ENCODE measurements around the gene WRAP73. TPM values are rescaled to one million over a fixed set of nuclear protein-coding genes. Genes with fewer than 3 reads are reported as not detected.

The WRAP73 gene
- polyA plus RNA-seq, 2 donors: 13.6 to 16.4 TPM

DNA sequence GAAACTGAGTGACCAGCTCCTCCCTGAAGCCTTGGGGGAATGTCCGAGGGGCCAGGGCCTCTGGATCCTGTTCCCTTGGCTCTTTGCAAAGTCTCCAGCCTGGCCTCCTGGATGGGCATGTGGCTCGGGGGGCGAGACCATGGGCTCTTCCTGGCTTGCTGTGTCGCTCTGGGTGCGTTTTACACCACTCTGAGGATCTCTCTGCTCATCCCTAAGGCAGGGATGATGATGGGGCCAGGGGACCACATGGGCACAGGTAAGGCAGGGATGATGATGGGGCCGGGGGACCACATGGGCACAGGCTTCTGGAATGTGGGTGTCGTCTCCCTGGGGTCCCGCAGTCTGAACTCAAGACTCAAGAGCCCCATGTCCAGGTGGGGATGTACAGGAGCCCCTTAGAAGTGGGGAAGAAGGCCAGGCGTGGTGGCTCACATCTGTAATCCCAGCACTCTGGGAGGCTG is 20.1 kb upstream of the WRAP73 start:
- Histone ChIP-seq H3K27me3 (ENCODE audit: control insufficient read depth in 1 of 2, insufficient read depth in 2 of 2, low read length in 2 of 2) (no peaks in the 10 kb centered on the region), H3K36me3 (ENCODE audit: control insufficient read depth in 2 of 2, insufficient read depth in 2 of 2, low read length in 1 of 2) (no peaks in the 10 kb centered on the region), H3K4me1 (ENCODE audit: control insufficient read depth in 2 of 2, insufficient read depth in 2 of 2, low read length in 1 of 2) (peaks cover 5 to 22% of the 10 kb centered on the region in 2 donors), H3K9me3 (ENCODE audit: control insufficient read depth in 2 of 2, insufficient read depth in 1 of 2, low read depth in 1 of 2, low read length in 1 of 2) (no peaks in the 10 kb centered on the region), H3K27ac (ENCODE audit: low read depth in 2 of 2, low read length in 1 of 2) (no peak overlapping the region), H3K4me3 (ENCODE audit: low read depth in 1 of 2, low read length in 2 of 2) (no peak overlapping the region)
- WGBS, 2 donors: 87 to 94% methylated on average over 9 of the region's 9 CpGs

DNA sequence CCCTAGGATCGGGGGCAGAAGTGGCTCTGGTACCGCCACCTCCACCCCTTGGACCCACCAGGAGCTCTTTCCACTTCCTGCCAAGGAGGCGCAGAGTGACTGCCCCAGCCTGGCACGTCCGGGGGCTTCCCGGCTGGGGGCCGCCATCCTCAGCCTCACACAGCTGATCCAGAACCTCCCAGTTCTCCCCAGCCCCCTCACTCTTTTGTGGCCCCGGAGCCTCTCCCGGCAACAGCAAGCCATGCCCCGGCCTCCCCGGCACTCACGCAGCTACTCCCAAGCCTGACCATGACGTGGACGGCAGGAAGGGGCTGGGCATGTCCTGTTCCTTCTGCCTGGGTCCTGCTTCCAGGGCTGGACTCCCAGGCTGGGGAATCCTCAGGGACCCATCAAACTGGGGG is 19.5 kb upstream of the WRAP73 start:
- peaks cover 5 to 23% of the 10 kb centered on the region in 2 donors for H3K4me1 ChIP-seq (ENCODE audit: control insufficient read depth in 2 of 2, insufficient read depth in 2 of 2, low read length in 1 of 2)
- 66 to 76% methylated on average over 14 of the region's 14 CpGs for WGBS, 2 donors
- no peaks in the 10 kb centered on the region for H3K36me3 ChIP-seq (ENCODE audit: control insufficient read depth in 2 of 2, insufficient read depth in 2 of 2, low read length in 1 of 2)
- H3K27me3 ChIP-seq (ENCODE audit: control insufficient read depth in 1 of 2, insufficient read depth in 2 of 2, low read length in 2 of 2): no peaks in the 10 kb centered on the region
- no peaks in the 10 kb centered on the region for H3K9me3 ChIP-seq (ENCODE audit: control insufficient read depth in 2 of 2, insufficient read depth in 1 of 2, low read depth in 1 of 2, low read length in 1 of 2)
- H3K27ac ChIP-seq (ENCODE audit: low read depth in 2 of 2, low read length in 1 of 2): no peak overlapping the region
- H3K4me3 ChIP-seq (ENCODE audit: low read depth in 1 of 2, low read length in 2 of 2): no peak overlapping the region

DNA sequence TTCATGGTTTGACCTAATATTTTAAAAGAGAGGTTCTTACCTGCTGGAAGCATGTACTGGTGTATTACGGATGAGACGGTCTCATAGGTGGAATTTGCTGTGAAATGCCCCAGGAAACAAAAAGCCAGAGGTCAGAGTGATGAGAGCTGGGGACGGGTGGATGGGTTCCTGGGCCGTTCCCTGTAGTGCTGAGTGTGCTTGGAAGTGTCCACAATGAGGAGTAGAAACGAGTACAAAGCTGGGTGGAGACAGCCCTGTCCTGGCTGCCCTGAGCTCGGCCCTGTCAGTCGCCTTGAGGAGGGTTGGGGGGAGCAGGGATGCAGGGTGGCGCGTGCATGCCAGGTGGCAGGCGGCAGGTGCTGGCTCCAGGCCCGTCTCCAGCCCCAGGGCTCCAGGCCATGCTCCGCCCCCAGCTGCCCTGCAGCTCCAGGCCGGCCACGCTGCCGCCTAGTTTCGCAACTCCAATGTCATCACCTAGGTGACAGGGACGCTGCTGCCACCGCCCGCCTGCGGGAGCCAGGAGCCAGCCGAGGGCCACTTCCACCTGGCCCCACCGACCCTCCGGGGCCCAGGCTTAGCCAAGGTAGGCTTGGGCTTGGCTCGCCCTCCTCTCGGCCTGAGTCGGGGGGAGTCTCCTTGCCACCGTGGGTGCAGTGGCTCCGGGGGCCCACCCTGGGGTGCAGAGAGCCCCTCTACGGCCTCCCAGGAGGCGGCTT is 18.8 kb upstream of the WRAP73 start:
- no peaks in the 10 kb centered on the region for H3K27me3 ChIP-seq (ENCODE audit: control insufficient read depth in 1 of 2, insufficient read depth in 2 of 2, low read length in 2 of 2)
- no peak overlapping the region for H3K4me3 ChIP-seq (ENCODE audit: low read depth in 1 of 2, low read length in 2 of 2)
- no peaks in the 10 kb centered on the region for H3K9me3 ChIP-seq (ENCODE audit: control insufficient read depth in 2 of 2, insufficient read depth in 1 of 2, low read depth in 1 of 2, low read length in 1 of 2)
- 25 to 27% methylated on average over 28 to 30 of the region's 30 CpGs for WGBS, 2 donors
- no peaks in the 10 kb centered on the region for H3K36me3 ChIP-seq (ENCODE audit: control insufficient read depth in 2 of 2, insufficient read depth in 2 of 2, low read length in 1 of 2)
- peaks cover 5 to 20% of the 10 kb centered on the region in 2 donors for H3K4me1 ChIP-seq (ENCODE audit: control insufficient read depth in 2 of 2, insufficient read depth in 2 of 2, low read length in 1 of 2)
- H3K27ac ChIP-seq (ENCODE audit: low read depth in 2 of 2, low read length in 1 of 2): no peak overlapping the region

DNA sequence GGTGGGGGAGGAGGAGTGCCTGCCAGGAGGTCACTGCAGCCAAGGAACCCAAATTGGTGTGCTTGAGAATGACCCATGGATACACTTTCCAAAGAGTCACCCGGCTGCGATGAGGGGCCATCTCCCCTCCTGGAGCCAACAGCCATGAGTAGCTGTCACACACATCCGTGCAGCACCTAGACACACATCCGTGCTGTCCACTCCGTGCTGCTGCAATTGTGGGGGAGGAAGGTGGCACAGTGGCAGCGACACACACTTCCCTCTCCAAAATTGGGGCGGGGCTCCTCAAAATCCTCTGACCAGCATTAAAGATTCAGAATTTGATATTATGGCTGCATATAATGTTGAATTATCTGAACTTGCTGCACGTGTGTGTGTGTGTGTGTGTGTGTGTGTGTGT is 18.2 kb upstream of the WRAP73 start:
- no peaks in the 10 kb centered on the region for H3K9me3 ChIP-seq (ENCODE audit: control insufficient read depth in 2 of 2, insufficient read depth in 1 of 2, low read depth in 1 of 2, low read length in 1 of 2)
- H3K27me3 ChIP-seq (ENCODE audit: control insufficient read depth in 1 of 2, insufficient read depth in 2 of 2, low read length in 2 of 2): no peaks in the 10 kb centered on the region
- WGBS, 2 donors: 77 to 78% methylated on average over 8 of the region's 8 CpGs
- H3K27ac ChIP-seq (ENCODE audit: low read depth in 2 of 2, low read length in 1 of 2): no peak overlapping the region
- H3K4me1 ChIP-seq (ENCODE audit: control insufficient read depth in 2 of 2, insufficient read depth in 2 of 2, low read length in 1 of 2): peaks cover 5 to 20% of the 10 kb centered on the region in 2 donors
- no peaks in the 10 kb centered on the region for H3K36me3 ChIP-seq (ENCODE audit: control insufficient read depth in 2 of 2, insufficient read depth in 2 of 2, low read length in 1 of 2)
- H3K4me3 ChIP-seq (ENCODE audit: low read depth in 1 of 2, low read length in 2 of 2): no peak overlapping the region

DNA sequence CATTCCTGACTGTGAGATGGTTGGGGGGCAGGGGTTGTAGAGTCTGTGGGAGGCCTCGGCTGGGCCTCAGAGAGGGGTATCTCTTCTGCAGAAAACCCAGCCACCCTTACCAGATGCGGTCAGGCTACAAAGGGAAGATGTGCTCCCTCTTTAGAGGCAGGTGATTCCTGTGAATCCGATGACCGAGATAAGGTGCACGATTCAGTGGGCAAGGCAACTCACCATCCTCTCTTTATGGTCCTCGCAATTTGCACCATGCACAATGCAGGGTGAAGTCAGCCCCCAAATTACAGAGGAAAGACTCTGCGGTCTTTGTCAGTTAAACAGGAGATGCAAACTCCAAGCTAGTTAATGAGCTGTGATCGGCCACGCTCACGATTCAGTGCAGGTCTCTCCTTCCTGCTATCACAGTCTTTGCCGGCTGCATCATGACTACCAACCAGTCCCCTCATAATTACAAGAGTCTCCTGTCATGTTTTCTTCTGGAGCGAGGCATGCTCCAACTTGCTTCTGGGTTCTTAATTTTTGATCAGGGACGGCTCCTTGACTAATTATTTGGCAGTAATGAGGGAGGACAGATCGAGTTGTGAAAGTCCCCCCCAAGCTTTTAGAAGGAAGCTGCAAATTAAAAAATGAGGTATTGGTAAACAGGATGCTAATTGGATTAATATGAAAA is 14.9 kb upstream of the WRAP73 start:
- Histone ChIP-seq H3K27ac (ENCODE audit: low read depth in 2 of 2, low read length in 1 of 2) (no peak overlapping the region), H3K27me3 (ENCODE audit: control insufficient read depth in 1 of 2, insufficient read depth in 2 of 2, low read length in 2 of 2) (no peaks in the 10 kb centered on the region), H3K4me3 (ENCODE audit: low read depth in 1 of 2, low read length in 2 of 2) (no peak overlapping the region), H3K4me1 (ENCODE audit: control insufficient read depth in 2 of 2, insufficient read depth in 2 of 2, low read length in 1 of 2) (peaks cover 2 to 12% of the 10 kb centered on the region in 2 donors), H3K36me3 (ENCODE audit: control insufficient read depth in 2 of 2, insufficient read depth in 2 of 2, low read length in 1 of 2) (no peaks in the 10 kb centered on the region), H3K9me3 (ENCODE audit: control insufficient read depth in 2 of 2, insufficient read depth in 1 of 2, low read depth in 1 of 2, low read length in 1 of 2) (no peaks in the 10 kb centered on the region)
- 70 to 74% methylated on average over 14 of the region's 14 CpGs for WGBS, 2 donors

GRCh38 chr1:3663999-3664699 is 14.2 kb upstream of the WRAP73 start:
- Histone ChIP-seq H3K4me1 (ENCODE audit: control insufficient read depth in 2 of 2, insufficient read depth in 2 of 2, low read length in 1 of 2) (peaks cover 2 to 11% of the 10 kb centered on the region in 2 donors), H3K4me3 (ENCODE audit: low read depth in 1 of 2, low read length in 2 of 2) (no peak overlapping the region), H3K36me3 (ENCODE audit: control insufficient read depth in 2 of 2, insufficient read depth in 2 of 2, low read length in 1 of 2) (no peaks in the 10 kb centered on the region), H3K9me3 (ENCODE audit: control insufficient read depth in 2 of 2, insufficient read depth in 1 of 2, low read depth in 1 of 2, low read length in 1 of 2) (no peaks in the 10 kb centered on the region), H3K27me3 (ENCODE audit: control insufficient read depth in 1 of 2, insufficient read depth in 2 of 2, low read length in 2 of 2) (no peaks in the 10 kb centered on the region), H3K27ac (ENCODE audit: low read depth in 2 of 2, low read length in 1 of 2) (no peak overlapping the region)
- WGBS, 2 donors: 82 to 83% methylated on average over 14 of the region's 14 CpGs

DNA sequence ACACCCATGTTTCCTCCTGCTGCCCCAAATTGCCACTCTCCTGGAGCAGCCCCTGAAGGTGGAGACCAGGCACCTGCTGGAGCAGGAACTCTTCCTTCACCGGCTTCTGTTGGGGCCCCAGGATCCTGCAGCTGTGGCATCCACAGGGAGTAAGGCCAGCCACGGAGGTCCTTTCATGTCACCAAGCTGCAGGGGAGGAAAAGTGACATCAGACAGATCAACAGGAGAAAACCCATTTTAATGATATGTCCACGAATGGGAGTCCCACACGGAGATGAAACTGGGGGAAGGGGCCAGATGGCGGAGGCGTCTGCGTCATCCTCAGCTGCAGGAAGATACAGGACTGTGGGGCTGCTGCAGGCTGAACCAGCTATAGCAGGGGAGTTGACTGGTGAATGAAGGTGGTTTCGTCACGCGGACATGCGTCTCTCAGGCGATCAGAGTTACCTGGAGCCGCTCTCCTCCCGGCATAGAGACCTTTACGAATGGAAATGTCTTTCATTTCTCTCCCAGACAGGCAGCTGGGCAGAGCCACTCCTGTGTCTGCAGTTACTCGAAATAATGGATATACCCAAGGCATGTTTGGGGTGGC is 12.3 kb upstream of the WRAP73 start:
- WGBS, 2 donors: 89% methylated on average over 16 of the region's 16 CpGs
- Histone ChIP-seq H3K27ac (ENCODE audit: low read depth in 2 of 2, low read length in 1 of 2) (no peak overlapping the region), H3K4me3 (ENCODE audit: low read depth in 1 of 2, low read length in 2 of 2) (no peak overlapping the region), H3K27me3 (ENCODE audit: control insufficient read depth in 1 of 2, insufficient read depth in 2 of 2, low read length in 2 of 2) (no peaks in the 10 kb centered on the region), H3K36me3 (ENCODE audit: control insufficient read depth in 2 of 2, insufficient read depth in 2 of 2, low read length in 1 of 2) (no peaks in the 10 kb centered on the region), H3K9me3 (ENCODE audit: control insufficient read depth in 2 of 2, insufficient read depth in 1 of 2, low read depth in 1 of 2, low read length in 1 of 2) (no peaks in the 10 kb centered on the region), H3K4me1 (ENCODE audit: control insufficient read depth in 2 of 2, insufficient read depth in 2 of 2, low read length in 1 of 2) (peaks cover 0 to 5% of the 10 kb centered on the region in 2 donors)

DNA sequence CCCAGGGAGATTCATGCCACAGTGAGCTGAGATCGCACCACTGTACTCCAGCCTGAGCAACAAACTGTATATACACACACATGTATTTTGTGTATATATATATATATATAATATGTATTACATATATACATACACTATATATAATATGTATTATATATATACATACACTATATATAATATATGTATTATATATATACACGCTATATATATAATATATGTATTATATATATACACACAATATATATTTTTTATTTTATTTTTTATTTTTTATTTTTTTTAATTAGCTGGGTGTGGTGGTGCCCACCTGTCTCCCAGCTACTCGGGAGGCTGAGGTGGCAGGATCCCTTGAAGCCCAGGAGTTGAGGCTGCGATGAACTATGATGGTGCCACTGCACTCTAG is 11.7 kb upstream of the WRAP73 start:
- WGBS, 2 donors: 94 to 95% methylated on average over 4 of the region's 4 CpGs
- no peaks in the 10 kb centered on the region for H3K36me3 ChIP-seq (ENCODE audit: control insufficient read depth in 2 of 2, insufficient read depth in 2 of 2, low read length in 1 of 2)
- no peak overlapping the region for H3K27ac ChIP-seq (ENCODE audit: low read depth in 2 of 2, low read length in 1 of 2)
- H3K27me3 ChIP-seq (ENCODE audit: control insufficient read depth in 1 of 2, insufficient read depth in 2 of 2, low read length in 2 of 2): no peaks in the 10 kb centered on the region
- peaks cover 0 to 5% of the 10 kb centered on the region in 2 donors for H3K4me1 ChIP-seq (ENCODE audit: control insufficient read depth in 2 of 2, insufficient read depth in 2 of 2, low read length in 1 of 2)
- no peak overlapping the region for H3K4me3 ChIP-seq (ENCODE audit: low read depth in 1 of 2, low read length in 2 of 2)
- no peaks in the 10 kb centered on the region for H3K9me3 ChIP-seq (ENCODE audit: control insufficient read depth in 2 of 2, insufficient read depth in 1 of 2, low read depth in 1 of 2, low read length in 1 of 2)

DNA sequence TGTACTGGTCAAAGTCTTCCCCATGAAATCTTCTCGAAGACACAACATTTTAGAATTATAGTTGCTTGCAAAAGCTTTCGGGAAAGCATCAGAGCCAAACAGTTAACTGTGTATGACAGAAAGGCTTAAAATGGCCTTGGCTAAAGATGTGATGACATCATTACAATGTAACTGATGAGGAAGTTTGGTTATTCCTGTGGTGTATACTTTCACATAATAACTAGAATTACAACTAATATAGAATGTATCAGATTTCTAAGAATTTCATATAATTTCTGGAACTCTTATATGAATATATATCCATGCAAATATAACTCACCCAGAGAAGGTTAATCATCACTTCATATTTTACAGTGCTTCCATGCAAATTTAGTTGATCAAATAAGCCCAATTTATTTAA is 10.8 kb upstream of the WRAP73 start:
- no peaks in the 10 kb centered on the region for H3K36me3 ChIP-seq (ENCODE audit: control insufficient read depth in 2 of 2, insufficient read depth in 2 of 2, low read length in 1 of 2)
- no peak overlapping the region for H3K27ac ChIP-seq (ENCODE audit: low read depth in 2 of 2, low read length in 1 of 2)
- WGBS, 2 donors: 70 to 73% methylated on average over 2 of the region's 2 CpGs
- H3K27me3 ChIP-seq (ENCODE audit: control insufficient read depth in 1 of 2, insufficient read depth in 2 of 2, low read length in 2 of 2): no peaks in the 10 kb centered on the region
- peaks cover 0 to 5% of the 10 kb centered on the region in 2 donors for H3K4me1 ChIP-seq (ENCODE audit: control insufficient read depth in 2 of 2, insufficient read depth in 2 of 2, low read length in 1 of 2)
- H3K4me3 ChIP-seq (ENCODE audit: low read depth in 1 of 2, low read length in 2 of 2): no peak overlapping the region
- H3K9me3 ChIP-seq (ENCODE audit: control insufficient read depth in 2 of 2, insufficient read depth in 1 of 2, low read depth in 1 of 2, low read length in 1 of 2): no peaks in the 10 kb centered on the region
